Tibial nerve (tissue), 4 donors: Measurements from ENCODE around the gene KLHL17. TPM values are rescaled to one million over a fixed set of nuclear protein-coding genes. Genes with fewer than 3 reads are reported as not detected.

Experiments
- DNase-seq, 2 donors: peaks; one replicate each; pipeline ENCODE4 v3.0.0-alpha.2; 2019; ENCODE audit warnings: low spot score in 2 of 2
- H3K27ac ChIP-seq, 4 donors: fragments of 200-600 bp; sonication (generic) in 3 of 4; one replicate each; pipeline ENCODE4 v1.5.1; 2017 to 2019; ENCODE audit warnings: mild to moderate bottlenecking in 1 of 4
- H3K27me3 ChIP-seq, 2 donors: fragments of 200-600 bp; sonication (generic) in 1 of 2; one replicate each; pipeline versions ENCODE4 v1.5.1 to v1.6.0; 2017 to 2019
- H3K36me3 ChIP-seq, 3 donors: fragments of 200-600 bp; sonication (generic); one replicate each; pipeline ENCODE4 v1.5.1; 2018 to 2019
- H3K4me1 ChIP-seq, 4 donors: fragments of 200-600 bp; sonication (generic) in 3 of 4; one replicate each; pipeline ENCODE4 v1.5.1; 2017 to 2019
- H3K4me3 ChIP-seq, 4 donors: fragments of 200-600 bp; sonication (generic) in 3 of 4; one replicate each; pipeline ENCODE4 v1.5.1; 2017 to 2019; ENCODE audit warnings: mild to moderate bottlenecking in 1 of 4, moderate library complexity in 1 of 4
- H3K9me3 ChIP-seq, 4 donors: fragments of 200-600 bp; sonication (generic) in 3 of 4; one replicate each; pipeline ENCODE4 v1.5.1; 2017 to 2019
- EP300 ChIP-seq, 2 donors: sonication (generic); formaldehyde crosslinking; IDR thresholded peaks; one replicate each; pipeline ENCODE4 v1.6.1; 2017; ENCODE audit warnings: antibody characterized with exemption in 2 of 2, mild to moderate bottlenecking in 1 of 2
- POLR2A ChIP-seq, 2 donors: fragments of 450-650 bp; IDR thresholded peaks; one replicate each; pipeline ENCODE4 v1.6.1; 2017; ENCODE audit warnings: antibody characterized with exemption in 2 of 2, mild to moderate bottlenecking in 2 of 2, moderate library complexity in 2 of 2
- WGBS, 2 donors: methylation state at CpG; one replicate each; pipeline ENCODE4 v1.1.5; 2018; 5-methylcytosine and 5-hydroxymethylcytosine counted together
- total RNA-seq, 4 donors: library from RNA; depleted of rRNA; stranded (reverse); fragments of >200 nt; gene quantifications; one replicate each; pipeline ENCODE4 v1.1.0, GENCODE V29; 2016
- TF ChIP-seq, protein P1 (sequence below), 5 experiments: fragments of 200-600 bp in 3 of 5; fragments of 450-650 bp in 2 of 5; sonication (generic) in 3 of 5; IDR thresholded peaks; one replicate each; pipeline ENCODE4 v1.5.1; 2016 to 2019; ENCODE audit warnings: antibody characterized with exemption in 5 of 5, mild to moderate bottlenecking in 3 of 5, moderate library complexity in 2 of 5

The KLHL17 gene
- total RNA-seq, 4 donors from 2014 or later, result 4.2 to 19.2 (median 11.9) TPM

- Histone ChIP-seq H3K36me3 (no peaks in the 10 kb centered on the region), H3K4me1 (peaks cover 0 to 51% (median 22%) of the 10 kb centered on the region in 4 donors), H3K27ac (no peak overlapping the region), H3K27me3 (peaks cover 0 to 81% of the 10 kb centered on the region in 2 donors), H3K4me3 (no peak overlapping the region), H3K9me3 (no peaks in the 10 kb centered on the region)
- TF ChIP-seq POLR2A (IDR thresholded peaks at IDR 0.05), result no peak
- 63 to 78% methylated on average over 23 to 27 of the region's 29 CpGs for WGBS, 2 donors
- no peak for DNase-seq
Observed at GRCh38 chr1:919271-919872, 41.0 kb upstream of the KLHL17 start.

DNA sequence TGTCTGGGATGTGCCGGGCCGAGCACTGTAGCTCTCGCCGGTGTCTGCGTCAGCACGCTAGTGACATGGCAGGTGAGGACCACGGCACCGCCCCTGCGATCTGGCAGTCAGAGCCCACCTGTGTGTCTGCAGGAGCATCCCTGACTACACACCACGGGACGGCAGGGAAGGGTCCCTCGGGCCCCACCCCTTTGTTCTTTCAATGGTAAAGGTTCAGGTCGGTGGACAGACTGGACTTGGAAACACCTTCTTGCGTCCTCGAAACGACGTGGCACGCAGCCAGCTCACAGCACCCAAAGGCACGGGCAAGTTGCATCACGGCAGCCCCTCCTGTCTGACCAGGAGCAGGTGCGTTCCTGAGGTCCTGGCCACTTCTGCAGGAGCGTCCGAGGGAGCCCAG, 40.4 kb upstream of the KLHL17 start:
- no peak for DNase-seq
- TF ChIP-seq POLR2A (IDR thresholded peaks at IDR 0.05), result no peak
- 55 to 64% methylated on average over 23 of the region's 23 CpGs for WGBS, 2 donors

DNA sequence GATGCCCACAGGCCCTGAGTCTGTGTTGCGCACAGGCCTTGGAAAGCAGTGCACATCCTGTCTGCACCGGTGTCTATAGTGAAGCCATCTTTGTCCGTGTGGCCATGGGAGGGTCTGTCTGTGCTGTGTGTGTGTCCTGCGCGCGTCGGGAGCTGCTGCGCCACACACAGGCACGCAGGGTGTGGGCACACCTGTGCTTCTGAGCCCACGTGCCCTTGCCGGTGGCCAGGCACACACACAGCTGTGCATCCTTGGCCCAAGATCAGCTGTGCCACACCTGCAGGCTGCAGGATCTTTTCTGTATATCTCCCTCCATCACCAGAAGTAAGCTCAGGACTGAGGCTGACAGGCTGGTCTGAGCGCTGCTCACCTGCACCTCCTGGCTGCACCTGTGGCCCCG, 39.9 kb upstream of the KLHL17 start:
- TF ChIP-seq POLR2A (IDR thresholded peaks at IDR 0.05), result no peak
- no peak for TF ChIP-seq EP300 (IDR thresholded peaks at IDR 0.05)
- TF ChIP-seq, protein P1, sequence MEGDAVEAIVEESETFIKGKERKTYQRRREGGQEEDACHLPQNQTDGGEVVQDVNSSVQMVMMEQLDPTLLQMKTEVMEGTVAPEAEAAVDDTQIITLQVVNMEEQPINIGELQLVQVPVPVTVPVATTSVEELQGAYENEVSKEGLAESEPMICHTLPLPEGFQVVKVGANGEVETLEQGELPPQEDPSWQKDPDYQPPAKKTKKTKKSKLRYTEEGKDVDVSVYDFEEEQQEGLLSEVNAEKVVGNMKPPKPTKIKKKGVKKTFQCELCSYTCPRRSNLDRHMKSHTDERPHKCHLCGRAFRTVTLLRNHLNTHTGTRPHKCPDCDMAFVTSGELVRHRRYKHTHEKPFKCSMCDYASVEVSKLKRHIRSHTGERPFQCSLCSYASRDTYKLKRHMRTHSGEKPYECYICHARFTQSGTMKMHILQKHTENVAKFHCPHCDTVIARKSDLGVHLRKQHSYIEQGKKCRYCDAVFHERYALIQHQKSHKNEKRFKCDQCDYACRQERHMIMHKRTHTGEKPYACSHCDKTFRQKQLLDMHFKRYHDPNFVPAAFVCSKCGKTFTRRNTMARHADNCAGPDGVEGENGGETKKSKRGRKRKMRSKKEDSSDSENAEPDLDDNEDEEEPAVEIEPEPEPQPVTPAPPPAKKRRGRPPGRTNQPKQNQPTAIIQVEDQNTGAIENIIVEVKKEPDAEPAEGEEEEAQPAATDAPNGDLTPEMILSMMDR (IDR thresholded peaks at IDR 0.05), result no peak
- Histone ChIP-seq H3K4me1 (peaks cover 0 to 61% (median 26%) of the 10 kb centered on the region in 4 donors), H3K27me3 (peaks cover 0 to 81% of the 10 kb centered on the region in 2 donors), H3K36me3 (no peaks in the 10 kb centered on the region), H3K27ac (no peak overlapping the region), H3K4me3 (no peak overlapping the region), H3K9me3 (no peaks in the 10 kb centered on the region)
- WGBS, 2 donors, result 0 to 3% methylated on average over 5 to 13 of the region's 13 CpGs
- no peak for DNase-seq

More for the DNA sequence above, 40.4 kb upstream of the KLHL17 start:
- H3K27me3 ChIP-seq, result peaks cover 0 to 81% of the 10 kb centered on the region in 2 donors
- H3K27ac ChIP-seq, result no peak overlapping the region
- no peaks in the 10 kb centered on the region for H3K9me3 ChIP-seq
- H3K36me3 ChIP-seq, result no peaks in the 10 kb centered on the region
- H3K4me3 ChIP-seq, result no peak overlapping the region
- peaks cover 0 to 57% (median 25%) of the 10 kb centered on the region in 4 donors for H3K4me1 ChIP-seq

DNA sequence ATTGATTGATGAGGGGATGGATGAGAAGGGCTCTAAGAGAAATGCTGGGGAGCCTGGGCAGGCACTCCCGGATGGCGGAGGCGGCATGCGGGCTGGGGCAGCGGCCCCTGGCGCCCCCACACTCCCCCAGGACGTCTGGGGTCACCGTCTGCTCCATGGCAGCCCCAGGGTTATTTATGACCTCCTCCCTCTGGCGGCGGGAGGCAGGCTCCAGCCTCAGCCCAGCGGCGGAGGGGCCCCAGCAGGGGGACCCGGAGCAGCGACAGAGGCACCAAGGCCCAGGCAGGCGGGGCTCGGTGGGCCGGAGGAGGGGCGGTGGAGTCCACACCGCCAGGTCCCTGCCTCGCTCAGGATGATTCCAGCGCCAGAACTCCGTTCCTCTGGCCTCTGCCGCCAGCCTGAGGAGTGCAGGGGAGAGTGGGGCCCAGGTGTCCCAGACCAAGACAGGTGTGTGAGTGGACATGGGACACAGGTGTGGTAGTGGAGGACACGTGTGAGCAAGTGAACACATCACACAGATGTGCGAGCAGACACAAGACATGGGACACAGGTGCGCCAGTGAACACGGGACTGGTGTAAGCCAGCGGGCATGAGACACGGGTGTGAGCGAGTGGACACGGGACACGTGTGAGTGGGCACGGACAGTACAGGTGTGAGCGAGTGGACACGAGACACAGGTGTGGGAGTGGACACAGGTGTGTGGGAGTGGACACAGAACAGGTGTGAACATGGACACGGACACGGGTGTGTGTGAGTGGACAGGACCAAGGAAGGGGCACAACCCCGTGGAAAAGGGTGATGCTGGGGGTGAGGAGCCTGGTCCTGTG, 39.2 kb upstream of the KLHL17 start:
- H3K4me1 ChIP-seq, result peaks cover 0 to 68% (median 27%) of the 10 kb centered on the region in 4 donors
- H3K4me3 ChIP-seq, result no peak overlapping the region
- no peaks in the 10 kb centered on the region for H3K36me3 ChIP-seq
- H3K27ac ChIP-seq, result peak overlapping the region in 1 of 4 donors; percentile 15
- 22 to 31% methylated on average over 25 to 38 of the region's 38 CpGs for WGBS, 2 donors
- no peak for DNase-seq
- no peaks in the 10 kb centered on the region for H3K9me3 ChIP-seq
- TF ChIP-seq, protein P1 (IDR thresholded peaks at IDR 0.05), result peak; percentile 23 to 75 (median 63)
- TF ChIP-seq EP300 (IDR thresholded peaks at IDR 0.05) (peak in 1 of 2 donors; percentile 44), POLR2A (IDR thresholded peaks at IDR 0.05) (no peak)
- H3K27me3 ChIP-seq, result peaks cover 0 to 81% of the 10 kb centered on the region in 2 donors

- peak within 1 kb of the TSS in 2 of 4 donors; percentile 46 to 79 for H3K27ac ChIP-seq
- H3K9me3 ChIP-seq, result no peaks in the 10 kb centered on the region
- TF ChIP-seq, protein P1 (IDR thresholded peaks at IDR 0.05), result no peak
- TF ChIP-seq EP300 (IDR thresholded peaks at IDR 0.05) (no peak), POLR2A (IDR thresholded peaks at IDR 0.05) (no peak)
- no peaks in the 10 kb centered on the region for H3K36me3 ChIP-seq
- peaks cover 0 to 78% of the 10 kb centered on the region in 2 donors for H3K27me3 ChIP-seq
- DNase-seq, result peak; percentile 68 to 76
- H3K4me1 ChIP-seq, result peaks cover 0 to 56% (median 24%) of the 10 kb centered on the region in 4 donors
- WGBS, 2 donors, result 9 to 16% methylated on average over 31 to 49 of the region's 72 CpGs
- peak within 1 kb of the TSS; percentile 43 to 55 (median 46) for H3K4me3 ChIP-seq
Observed at GRCh38 chr1:923131-923990, 37.0 kb upstream of the KLHL17 start, which contains the start of gene SAMD11. SAMD11 (plus strand) TSS chr1:923923; CDS start chr1:924432, 509 bp downstream.
